Hematopoietic multipotent progenitor cell treated with erythropoietin and hydrocortisone succinate and interleukin-3 and kit ligand, for 17 days (in vitro differentiated cells): Measurements from ENCODE around the gene TNFRSF9.

Experiments used
- DNase-seq: peaks from one replicate; pipeline ENCODE4 v3.0.0-alpha.2; 2015; ENCODE audit warnings: low spot score

TNFRSF9 gene

DNA sequence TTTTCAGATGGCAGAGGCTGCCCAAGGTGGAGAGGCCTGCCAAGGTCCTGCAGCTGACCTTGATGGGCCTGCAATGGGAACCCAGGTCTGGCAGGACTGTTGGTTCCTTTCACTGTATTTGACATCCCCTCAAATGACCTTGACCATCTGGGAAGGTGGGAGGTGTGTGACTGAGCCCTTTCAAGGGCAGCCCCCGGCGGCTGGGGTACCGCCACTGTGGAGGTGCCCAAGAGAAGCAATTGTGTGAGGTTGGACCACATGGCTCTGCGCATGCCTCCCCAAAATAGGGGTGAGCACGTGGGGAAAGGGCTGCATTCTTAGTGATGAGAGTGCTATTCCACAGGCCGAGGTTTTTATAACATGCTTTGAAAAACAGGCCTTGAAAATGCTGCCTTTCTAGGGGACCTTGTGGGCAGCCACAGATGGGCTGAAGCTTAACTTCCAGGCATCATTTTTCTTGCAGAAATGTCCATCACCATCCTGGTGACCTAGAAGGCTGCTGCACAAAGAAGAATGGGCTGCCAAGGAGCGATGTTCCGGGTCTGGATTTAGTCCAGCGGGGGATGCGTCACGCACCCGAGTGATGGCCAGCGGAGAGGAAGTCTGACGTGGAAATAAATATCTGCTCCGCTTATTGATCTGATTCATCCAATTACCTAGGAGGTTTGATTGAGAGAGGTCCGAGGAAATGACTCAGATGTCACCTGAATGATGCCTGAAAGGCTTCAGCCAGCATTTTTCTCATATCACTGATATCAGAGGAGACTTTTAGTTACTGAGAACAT lies 71.3 kb downstream of the TNFRSF9 start:
- no peak for DNase-seq

DNA sequence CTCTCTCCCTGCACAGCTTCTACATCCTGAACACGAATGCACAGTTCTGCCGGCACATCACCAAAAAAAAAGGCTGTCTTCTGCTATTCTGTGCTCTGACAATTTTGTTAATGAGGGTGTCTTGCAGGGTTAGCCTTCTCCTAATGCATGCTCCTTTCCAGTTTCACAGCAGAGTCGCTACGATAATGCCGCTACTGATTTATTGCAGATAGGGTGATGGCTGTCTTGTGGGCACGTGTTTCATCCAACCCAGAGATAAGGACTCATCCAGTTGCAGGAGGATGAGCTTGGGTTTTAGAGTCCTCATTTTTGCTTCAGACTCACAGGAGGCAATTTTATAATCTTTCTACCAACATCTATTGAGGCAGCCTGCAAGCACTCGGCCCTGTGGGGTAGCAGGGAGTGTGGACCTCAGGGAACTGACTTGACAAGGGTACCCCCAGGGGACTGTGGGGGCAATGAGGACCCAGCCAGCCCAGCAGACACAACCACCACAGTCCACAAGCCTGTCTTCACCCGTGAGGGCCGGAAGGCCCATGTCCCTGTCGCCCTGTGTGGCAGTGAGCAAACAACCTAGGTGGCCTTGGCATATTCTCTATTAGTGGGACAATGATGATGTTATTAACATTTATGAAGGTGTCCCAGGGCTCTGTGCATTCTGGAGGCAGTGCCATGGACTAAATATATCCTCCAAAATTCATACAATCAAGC lies 72.4 kb downstream of the TNFRSF9 start:
- no peak for DNase-seq

DNA sequence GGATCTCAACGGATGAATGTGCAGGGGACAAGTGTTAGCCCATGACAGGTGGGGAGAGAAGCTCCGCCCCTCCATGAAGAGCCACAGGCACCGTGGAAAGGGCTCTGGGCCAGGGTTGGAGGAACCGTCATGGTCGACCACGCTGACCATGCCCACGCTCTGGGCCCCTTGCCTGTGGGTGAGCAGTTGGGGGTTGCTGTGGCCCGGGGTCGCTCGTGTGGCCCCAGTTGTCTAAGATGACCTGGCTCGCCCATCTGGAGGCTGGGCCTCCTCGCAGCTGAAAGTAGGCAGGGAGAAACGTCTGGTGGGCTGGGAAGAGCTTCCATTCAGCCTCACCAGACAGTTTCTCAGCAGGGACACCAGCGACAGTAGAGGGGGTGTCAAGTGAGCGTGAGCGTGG lies 74.7 kb downstream of the TNFRSF9 start:
- DNase-seq: no peak
